GM23338 (cell line): ENCODE results near the gene DENND1B. TPM values are rescaled to one million over a fixed set of nuclear protein-coding genes. Genes with fewer than 3 reads are reported as not detected.

Source experiments
- ATAC-seq: fragments of 200-7000 bp; cut with Tn5 transposase; 3 replicates; pipeline ENCODE4 v1.9.1; 2020
- DNase-seq: peaks from one replicate; pipeline ENCODE4 v3.0.0-alpha.2; 2015; ENCODE audit warnings: low spot score
- H2AFZ ChIP-seq: fragments of 200-600 bp; sonication (generic); 2 replicates; pipeline ENCODE4 v1.8.0; 2016; ENCODE audit warnings: antibody characterized with exemption, mild to moderate bottlenecking, moderate library complexity
- H3F3A ChIP-seq: fragments of 200-600 bp; sonication (generic); replicated peaks from 2 replicates; pipeline ENCODE4 v1.8.0; 2017; ENCODE audit warnings: antibody characterized with exemption, mixed run types, low read depth
- H3K27ac ChIP-seq: fragments of 200-600 bp; sonication (generic); 2 replicates; pipeline ENCODE4 v1.6.1; 2016; ENCODE audit warnings: low read depth
- H3K27me3 ChIP-seq: fragments of 200-600 bp; sonication (generic); 2 replicates; pipeline ENCODE4 v1.8.0; 2016; ENCODE audit warnings: mild to moderate bottlenecking, mixed run types, moderate library complexity; ENCODE audit not compliant: insufficient read depth
- H3K36me3 ChIP-seq: fragments of 200-600 bp; sonication (generic); 2 replicates; pipeline ENCODE4 v1.8.0; 2016; ENCODE audit warnings: mild to moderate bottlenecking; ENCODE audit not compliant: insufficient read depth
- H3K4me1 ChIP-seq: fragments of 200-600 bp; sonication (generic); 2 replicates; pipeline ENCODE4 v1.8.0; 2016; ENCODE audit warnings: mild to moderate bottlenecking, moderate library complexity; ENCODE audit not compliant: insufficient read depth
- H3K4me2 ChIP-seq: fragments of 200-600 bp; sonication (generic); 2 replicates; pipeline ENCODE4 v1.7.1; 2017; ENCODE audit warnings: mixed run types
- H3K4me3 ChIP-seq: fragments of 200-600 bp; sonication (generic); 2 replicates; pipeline ENCODE4 v1.6.1; 2016; ENCODE audit warnings: mixed run types
- H3K79me2 ChIP-seq: fragments of 200-600 bp; sonication (generic); replicated peaks from 2 replicates; pipeline ENCODE4 v1.8.0; 2017; ENCODE audit warnings: mild to moderate bottlenecking; ENCODE audit not compliant: insufficient read depth
- H3K9me2 ChIP-seq: fragments of 200-600 bp; sonication (generic); 2 replicates; pipeline ENCODE4 v1.8.0; 2017; ENCODE audit not compliant: insufficient read depth
- H4K20me1 ChIP-seq: fragments of 200-600 bp; sonication (generic); replicated peaks from 2 replicates; pipeline ENCODE4 v1.8.0; 2017; ENCODE audit warnings: mild to moderate bottlenecking; ENCODE audit not compliant: insufficient read depth
- H3K27ac Mint-ChIP-seq: 2 replicates; pipeline ENCODE4 v1.8.0; 2020; ENCODE audit warnings: inconsistent platforms, mild to moderate bottlenecking, moderate library complexity, mixed read lengths
- H3K27me3 Mint-ChIP-seq: 3 replicates; pipeline ENCODE4 v1.8.0; 2022; ENCODE audit warnings: low read depth, mild to moderate bottlenecking, moderate library complexity, mixed read lengths, inconsistent platforms; ENCODE audit not compliant: insufficient read depth, poor library complexity
- H3K36me3 Mint-ChIP-seq: 3 replicates; pipeline ENCODE4 v1.8.0; 2021; ENCODE audit warnings: low read depth, mild to moderate bottlenecking, inconsistent platforms, moderate library complexity, mixed read lengths
- H3K4me1 Mint-ChIP-seq: 3 replicates; pipeline ENCODE4 v1.8.0; 2020; ENCODE audit warnings: mild to moderate bottlenecking, inconsistent platforms, mixed read lengths
- H3K4me3 Mint-ChIP-seq: 3 replicates; pipeline ENCODE4 v1.8.0; 2021; ENCODE audit warnings: moderate library complexity, mild to moderate bottlenecking, inconsistent platforms, mixed read lengths
- H3K9me3 Mint-ChIP-seq: 3 replicates; pipeline ENCODE4 v1.8.0; 2020; ENCODE audit warnings: moderate library complexity, mild to moderate bottlenecking, inconsistent platforms, mixed read lengths
- CREB1 ChIP-seq: fragments of 250-450 bp; sonication (Bioruptor Pico); IDR thresholded peaks from 2 replicates; pipeline ENCODE4 v1.5.0; 2020; ENCODE audit warnings: low read depth, mild to moderate bottlenecking, moderate library complexity
- EZH2 ChIP-seq: fragments of 200-600 bp; sonication (generic); IDR thresholded peaks from one replicate; pipeline ENCODE4 v1.8.0; 2017; ENCODE audit warnings: antibody characterized with exemption, mild to moderate bottlenecking, low read depth; ENCODE audit not compliant: unreplicated experiment
- EZH2phosphoT487 ChIP-seq: fragments of 200-600 bp; sonication (generic); IDR thresholded peaks from one replicate; pipeline ENCODE4 v1.8.1; 2018; ENCODE audit warnings: antibody characterized with exemption; ENCODE audit not compliant: unreplicated experiment
- JUNB ChIP-seq: IDR thresholded peaks from one replicate; pipeline ENCODE4 v1.6.1; 2016; ENCODE audit warnings: antibody characterized with exemption; ENCODE audit not compliant: unreplicated experiment
- NANOG ChIP-seq: IDR thresholded peaks from 2 replicates; pipeline ENCODE4 v1.6.1; 2016; ENCODE audit warnings: antibody characterized with exemption, borderline replicate concordance
- POLR2AphosphoS5 ChIP-seq: IDR thresholded peaks from 2 replicates; pipeline ENCODE4 v1.6.1; 2016; ENCODE audit warnings: antibody characterized with exemption, low read depth
- STAT1 ChIP-seq: IDR thresholded peaks from one replicate; pipeline ENCODE4 v1.6.1; 2016; ENCODE audit warnings: antibody characterized with exemption; ENCODE audit not compliant: unreplicated experiment
- ZNF114 ChIP-seq: fragments of 250-450 bp; sonication (Bioruptor Pico); IDR thresholded peaks from 2 replicates; pipeline ENCODE4 v1.5.0; 2020; ENCODE audit warnings: mild to moderate bottlenecking, moderate library complexity
- ZNF331 ChIP-seq: fragments of 250-450 bp; sonication (Bioruptor Pico); IDR thresholded peaks from 2 replicates; pipeline ENCODE4 v1.5.0; 2020; ENCODE audit warnings: low read depth, mild to moderate bottlenecking, moderate library complexity
- polyA plus RNA-seq: library from polyadenylated mRNA; unstranded; fragments of >200 nt; fragmentation: Nextera tagmentation; extraction: Ambion mirVana; gene quantifications from 2 replicates; pipeline ENCODE4 v1.2.1, GENCODE V29; 2016
- total RNA-seq: library from RNA; depleted of rRNA; stranded (reverse); fragments of >200 nt; shearing (Covaris generic); gene quantifications from 2 replicates; pipeline ENCODE4 v1.2.3, GENCODE V29; 2014
- TF ChIP-seq, protein P1 (sequence below): IDR thresholded peaks from 2 replicates; pipeline ENCODE4 v1.6.1; 2016; ENCODE audit warnings: antibody characterized with exemption
- TF ChIP-seq, protein P2 (sequence below), 2 experiments: fragments of 200-600 bp in 1 of 2; sonication (generic) in 1 of 2; conservative IDR thresholded peaks; 2 replicates each; pipeline versions ENCODE4 v1.5.1 to v1.6.1; 2016 to 2017; ENCODE audit warnings: antibody characterized with exemption in 2 of 2, low read depth in 2 of 2, mild to moderate bottlenecking in 2 of 2, moderate library complexity in 1 of 2
- TF ChIP-seq, protein P3 (sequence below): IDR thresholded peaks from one replicate; pipeline ENCODE4 v1.6.1; 2018; ENCODE audit warnings: antibody characterized with exemption; ENCODE audit not compliant: unreplicated experiment
- TF ChIP-seq, protein P4 (sequence below): fragments of 250-450 bp; sonication (Bioruptor Pico); IDR thresholded peaks from 2 replicates; pipeline ENCODE4 v1.5.0; 2020; ENCODE audit warnings: mild to moderate bottlenecking, moderate library complexity

Gene DENND1B
- total and polyA plus RNA-seq, 2 experiments from 2014 or later: 4.3 to 5.2 TPM

DNA sequence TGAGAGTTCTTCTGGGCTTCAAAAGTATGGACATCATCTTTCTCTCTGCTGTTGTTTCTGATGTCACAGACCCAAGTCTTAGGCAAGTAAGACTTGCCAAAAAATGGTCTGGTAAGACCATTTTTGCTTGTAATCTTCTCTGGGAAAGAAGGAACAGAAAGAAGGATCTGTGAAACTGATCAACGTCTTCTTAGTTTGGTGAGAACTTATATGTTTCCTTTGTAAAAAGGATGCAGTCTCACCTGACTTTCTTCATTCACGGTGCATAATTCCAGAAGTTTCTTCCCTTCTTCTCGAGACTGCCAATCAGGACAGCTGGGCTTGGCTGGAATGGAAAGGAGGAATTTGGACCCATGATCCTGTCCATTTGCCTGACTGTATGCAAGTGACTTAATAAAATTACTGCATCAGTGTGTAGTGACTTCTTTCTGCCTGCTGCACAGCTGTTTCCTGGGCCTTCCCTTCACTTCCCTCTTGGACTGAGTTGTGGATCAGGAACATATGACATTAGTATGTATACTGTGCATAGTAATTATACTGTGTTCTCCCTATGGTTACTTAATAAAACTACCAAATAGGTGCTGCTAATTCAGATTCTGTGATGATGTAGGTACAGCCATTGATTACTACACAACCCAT is 7.6 kb upstream of the DENND1B start:
- no peaks in the 10 kb centered on the region for H3K27me3 Mint-ChIP-seq
- Histone ChIP-seq H3K27ac (no peak overlapping the region), H4K20me1 (no peaks in the 10 kb centered on the region), H3K27me3 (no peaks in the 10 kb centered on the region), H3K4me3 (no peak overlapping the region), H3K36me3 (no peaks in the 10 kb centered on the region), H3K9me2 (0 out of 2 replicates have a peak, but pooled peaks cover 2% of the 10 kb centered on the region), H3K4me1 (no peaks in the 10 kb centered on the region), H3K4me2 (no peak overlapping the region), H2AFZ (no peak overlapping the region), H3F3A (no peaks in the 10 kb centered on the region), H3K79me2 (no peaks in the 10 kb centered on the region)
- H3K27ac Mint-ChIP-seq: no peak overlapping the region
- DNase-seq: no peak
- H3K36me3 Mint-ChIP-seq: no peaks in the 10 kb centered on the region
- H3K4me3 Mint-ChIP-seq: no peak overlapping the region
- peaks cover 4% of the 10 kb centered on the region; the same call in 2 of the 3 replicates for H3K9me3 Mint-ChIP-seq
- ATAC-seq: no peak
- no peaks in the 10 kb centered on the region for H3K4me1 Mint-ChIP-seq
- TF ChIP-seq ZNF331: no peak
- no peak for TF ChIP-seq NANOG
- no peak for TF ChIP-seq CREB1 (CRISPR knock-in tag)
- TF ChIP-seq, protein P1, sequence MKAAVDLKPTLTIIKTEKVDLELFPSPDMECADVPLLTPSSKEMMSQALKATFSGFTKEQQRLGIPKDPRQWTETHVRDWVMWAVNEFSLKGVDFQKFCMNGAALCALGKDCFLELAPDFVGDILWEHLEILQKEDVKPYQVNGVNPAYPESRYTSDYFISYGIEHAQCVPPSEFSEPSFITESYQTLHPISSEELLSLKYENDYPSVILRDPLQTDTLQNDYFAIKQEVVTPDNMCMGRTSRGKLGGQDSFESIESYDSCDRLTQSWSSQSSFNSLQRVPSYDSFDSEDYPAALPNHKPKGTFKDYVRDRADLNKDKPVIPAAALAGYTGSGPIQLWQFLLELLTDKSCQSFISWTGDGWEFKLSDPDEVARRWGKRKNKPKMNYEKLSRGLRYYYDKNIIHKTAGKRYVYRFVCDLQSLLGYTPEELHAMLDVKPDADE: no peak
- TF ChIP-seq, protein P2, sequence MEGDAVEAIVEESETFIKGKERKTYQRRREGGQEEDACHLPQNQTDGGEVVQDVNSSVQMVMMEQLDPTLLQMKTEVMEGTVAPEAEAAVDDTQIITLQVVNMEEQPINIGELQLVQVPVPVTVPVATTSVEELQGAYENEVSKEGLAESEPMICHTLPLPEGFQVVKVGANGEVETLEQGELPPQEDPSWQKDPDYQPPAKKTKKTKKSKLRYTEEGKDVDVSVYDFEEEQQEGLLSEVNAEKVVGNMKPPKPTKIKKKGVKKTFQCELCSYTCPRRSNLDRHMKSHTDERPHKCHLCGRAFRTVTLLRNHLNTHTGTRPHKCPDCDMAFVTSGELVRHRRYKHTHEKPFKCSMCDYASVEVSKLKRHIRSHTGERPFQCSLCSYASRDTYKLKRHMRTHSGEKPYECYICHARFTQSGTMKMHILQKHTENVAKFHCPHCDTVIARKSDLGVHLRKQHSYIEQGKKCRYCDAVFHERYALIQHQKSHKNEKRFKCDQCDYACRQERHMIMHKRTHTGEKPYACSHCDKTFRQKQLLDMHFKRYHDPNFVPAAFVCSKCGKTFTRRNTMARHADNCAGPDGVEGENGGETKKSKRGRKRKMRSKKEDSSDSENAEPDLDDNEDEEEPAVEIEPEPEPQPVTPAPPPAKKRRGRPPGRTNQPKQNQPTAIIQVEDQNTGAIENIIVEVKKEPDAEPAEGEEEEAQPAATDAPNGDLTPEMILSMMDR (conservative IDR thresholded peaks at IDR 0.05; ENCODE audit: low read depth in 2 of 2): no peak
- TF ChIP-seq ZNF114 (CRISPR knock-in tag): no peak
- TF ChIP-seq POLR2AphosphoS5: no peak
- TF ChIP-seq EZH2phosphoT487: no peak
- TF ChIP-seq, protein P3, sequence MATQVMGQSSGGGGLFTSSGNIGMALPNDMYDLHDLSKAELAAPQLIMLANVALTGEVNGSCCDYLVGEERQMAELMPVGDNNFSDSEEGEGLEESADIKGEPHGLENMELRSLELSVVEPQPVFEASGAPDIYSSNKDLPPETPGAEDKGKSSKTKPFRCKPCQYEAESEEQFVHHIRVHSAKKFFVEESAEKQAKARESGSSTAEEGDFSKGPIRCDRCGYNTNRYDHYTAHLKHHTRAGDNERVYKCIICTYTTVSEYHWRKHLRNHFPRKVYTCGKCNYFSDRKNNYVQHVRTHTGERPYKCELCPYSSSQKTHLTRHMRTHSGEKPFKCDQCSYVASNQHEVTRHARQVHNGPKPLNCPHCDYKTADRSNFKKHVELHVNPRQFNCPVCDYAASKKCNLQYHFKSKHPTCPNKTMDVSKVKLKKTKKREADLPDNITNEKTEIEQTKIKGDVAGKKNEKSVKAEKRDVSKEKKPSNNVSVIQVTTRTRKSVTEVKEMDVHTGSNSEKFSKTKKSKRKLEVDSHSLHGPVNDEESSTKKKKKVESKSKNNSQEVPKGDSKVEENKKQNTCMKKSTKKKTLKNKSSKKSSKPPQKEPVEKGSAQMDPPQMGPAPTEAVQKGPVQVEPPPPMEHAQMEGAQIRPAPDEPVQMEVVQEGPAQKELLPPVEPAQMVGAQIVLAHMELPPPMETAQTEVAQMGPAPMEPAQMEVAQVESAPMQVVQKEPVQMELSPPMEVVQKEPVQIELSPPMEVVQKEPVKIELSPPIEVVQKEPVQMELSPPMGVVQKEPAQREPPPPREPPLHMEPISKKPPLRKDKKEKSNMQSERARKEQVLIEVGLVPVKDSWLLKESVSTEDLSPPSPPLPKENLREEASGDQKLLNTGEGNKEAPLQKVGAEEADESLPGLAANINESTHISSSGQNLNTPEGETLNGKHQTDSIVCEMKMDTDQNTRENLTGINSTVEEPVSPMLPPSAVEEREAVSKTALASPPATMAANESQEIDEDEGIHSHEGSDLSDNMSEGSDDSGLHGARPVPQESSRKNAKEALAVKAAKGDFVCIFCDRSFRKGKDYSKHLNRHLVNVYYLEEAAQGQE: no peak
- no peak for TF ChIP-seq JUNB
- no peak for TF ChIP-seq EZH2
- TF ChIP-seq STAT1: no peak
- TF ChIP-seq, protein P4, sequence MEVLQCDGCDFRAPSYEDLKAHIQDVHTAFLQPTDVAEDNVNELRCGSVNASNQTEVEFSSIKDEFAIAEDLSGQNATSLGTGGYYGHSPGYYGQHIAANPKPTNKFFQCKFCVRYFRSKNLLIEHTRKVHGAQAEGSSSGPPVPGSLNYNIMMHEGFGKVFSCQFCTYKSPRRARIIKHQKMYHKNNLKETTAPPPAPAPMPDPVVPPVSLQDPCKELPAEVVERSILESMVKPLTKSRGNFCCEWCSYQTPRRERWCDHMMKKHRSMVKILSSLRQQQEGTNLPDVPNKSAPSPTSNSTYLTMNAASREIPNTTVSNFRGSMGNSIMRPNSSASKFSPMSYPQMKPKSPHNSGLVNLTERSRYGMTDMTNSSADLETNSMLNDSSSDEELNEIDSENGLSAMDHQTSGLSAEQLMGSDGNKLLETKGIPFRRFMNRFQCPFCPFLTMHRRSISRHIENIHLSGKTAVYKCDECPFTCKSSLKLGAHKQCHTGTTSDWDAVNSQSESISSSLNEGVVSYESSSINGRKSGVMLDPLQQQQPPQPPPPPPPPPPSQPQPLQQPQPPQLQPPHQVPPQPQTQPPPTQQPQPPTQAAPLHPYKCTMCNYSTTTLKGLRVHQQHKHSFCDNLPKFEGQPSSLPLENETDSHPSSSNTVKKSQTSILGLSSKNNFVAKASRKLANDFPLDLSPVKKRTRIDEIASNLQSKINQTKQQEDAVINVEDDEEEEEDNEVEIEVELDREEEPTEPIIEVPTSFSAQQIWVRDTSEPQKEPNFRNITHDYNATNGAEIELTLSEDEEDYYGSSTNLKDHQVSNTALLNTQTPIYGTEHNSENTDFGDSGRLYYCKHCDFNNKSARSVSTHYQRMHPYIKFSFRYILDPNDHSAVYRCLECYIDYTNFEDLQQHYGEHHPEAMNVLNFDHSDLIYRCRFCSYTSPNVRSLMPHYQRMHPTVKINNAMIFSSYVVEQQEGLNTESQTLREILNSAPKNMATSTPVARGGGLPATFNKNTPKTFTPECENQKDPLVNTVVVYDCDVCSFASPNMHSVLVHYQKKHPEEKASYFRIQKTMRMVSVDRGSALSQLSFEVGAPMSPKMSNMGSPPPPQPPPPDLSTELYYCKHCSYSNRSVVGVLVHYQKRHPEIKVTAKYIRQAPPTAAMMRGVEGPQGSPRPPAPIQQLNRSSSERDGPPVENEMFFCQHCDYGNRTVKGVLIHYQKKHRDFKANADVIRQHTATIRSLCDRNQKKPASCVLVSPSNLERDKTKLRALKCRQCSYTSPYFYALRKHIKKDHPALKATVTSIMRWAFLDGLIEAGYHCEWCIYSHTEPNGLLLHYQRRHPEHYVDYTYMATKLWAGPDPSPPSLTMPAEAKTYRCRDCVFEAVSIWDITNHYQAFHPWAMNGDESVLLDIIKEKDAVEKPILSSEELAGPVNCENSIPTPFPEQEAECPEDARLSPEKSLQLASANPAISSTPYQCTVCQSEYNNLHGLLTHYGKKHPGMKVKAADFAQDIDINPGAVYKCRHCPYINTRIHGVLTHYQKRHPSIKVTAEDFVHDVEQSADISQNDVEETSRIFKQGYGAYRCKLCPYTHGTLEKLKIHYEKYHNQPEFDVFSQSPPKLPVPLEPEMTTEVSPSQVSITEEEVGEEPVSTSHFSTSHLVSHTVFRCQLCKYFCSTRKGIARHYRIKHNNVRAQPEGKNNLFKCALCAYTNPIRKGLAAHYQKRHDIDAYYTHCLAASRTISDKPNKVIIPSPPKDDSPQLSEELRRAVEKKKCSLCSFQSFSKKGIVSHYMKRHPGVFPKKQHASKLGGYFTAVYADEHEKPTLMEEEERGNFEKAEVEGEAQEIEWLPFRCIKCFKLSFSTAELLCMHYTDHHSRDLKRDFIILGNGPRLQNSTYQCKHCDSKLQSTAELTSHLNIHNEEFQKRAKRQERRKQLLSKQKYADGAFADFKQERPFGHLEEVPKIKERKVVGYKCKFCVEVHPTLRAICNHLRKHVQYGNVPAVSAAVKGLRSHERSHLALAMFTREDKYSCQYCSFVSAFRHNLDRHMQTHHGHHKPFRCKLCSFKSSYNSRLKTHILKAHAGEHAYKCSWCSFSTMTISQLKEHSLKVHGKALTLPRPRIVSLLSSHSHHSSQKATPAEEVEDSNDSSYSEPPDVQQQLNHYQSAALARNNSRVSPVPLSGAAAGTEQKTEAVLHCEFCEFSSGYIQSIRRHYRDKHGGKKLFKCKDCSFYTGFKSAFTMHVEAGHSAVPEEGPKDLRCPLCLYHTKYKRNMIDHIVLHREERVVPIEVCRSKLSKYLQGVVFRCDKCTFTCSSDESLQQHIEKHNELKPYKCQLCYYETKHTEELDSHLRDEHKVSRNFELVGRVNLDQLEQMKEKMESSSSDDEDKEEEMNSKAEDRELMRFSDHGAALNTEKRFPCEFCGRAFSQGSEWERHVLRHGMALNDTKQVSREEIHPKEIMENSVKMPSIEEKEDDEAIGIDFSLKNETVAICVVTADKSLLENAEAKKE (CRISPR knock-in tag): no peak
